H9 (cell line): Measurements from ENCODE around the gene OR52L1. TPM values are rescaled to one million over a fixed set of nuclear protein-coding genes. Genes with fewer than 3 reads are reported as not detected.

Source experiments
- DNase-seq: peaks from one replicate; pipeline ENCODE4 v3.0.0-alpha.2; 2017
- H2AFZ ChIP-seq: one replicate; pipeline ENCODE4 v1.6.1; 2013; ENCODE audit warnings: mild to moderate bottlenecking, low read length, control low read depth, moderate library complexity
- H2AK5ac ChIP-seq: 2 replicates; pipeline ENCODE4 v1.6.1; 2013; ENCODE audit warnings: low read length, control low read depth, mixed read lengths; ENCODE audit not compliant: insufficient read length
- H2BK120ac ChIP-seq: one replicate; pipeline ENCODE4 v1.6.1; 2013; ENCODE audit warnings: low read depth, mild to moderate bottlenecking, low read length, control low read depth, inconsistent platforms; ENCODE audit not compliant: poor library complexity, severe bottlenecking
- H2BK12ac ChIP-seq: 2 replicates; pipeline ENCODE4 v1.6.1; 2013; ENCODE audit warnings: low read length, control low read depth, mixed read lengths, low read depth; ENCODE audit not compliant: insufficient read length
- H2BK15ac ChIP-seq: 2 replicates; pipeline ENCODE4 v1.6.1; 2013; ENCODE audit warnings: low read depth, low read length, control low read depth
- H2BK20ac ChIP-seq: one replicate; pipeline ENCODE4 v1.6.1; 2013; ENCODE audit warnings: low read depth, mild to moderate bottlenecking, low read length, control low read depth, inconsistent platforms; ENCODE audit not compliant: poor library complexity, severe bottlenecking
- H2BK5ac ChIP-seq: 2 replicates; pipeline ENCODE4 v1.6.1; 2013; ENCODE audit warnings: low read length, control low read depth, mixed read lengths; ENCODE audit not compliant: insufficient read length
- H3K14ac ChIP-seq: 2 replicates; pipeline ENCODE4 v1.6.1; 2013; ENCODE audit warnings: low read length, control low read depth; ENCODE audit not compliant: insufficient read depth
- H3K18ac ChIP-seq: 2 replicates; pipeline ENCODE4 v1.6.1; 2013; ENCODE audit warnings: low read depth, mild to moderate bottlenecking, mixed read lengths, low read length, control low read depth; ENCODE audit not compliant: insufficient read length
- H3K23ac ChIP-seq: 2 replicates; pipeline ENCODE4 v1.6.1; 2013; ENCODE audit warnings: low read length, control low read depth, mixed read lengths, low read depth; ENCODE audit not compliant: insufficient read length
- H3K23me2 ChIP-seq: 2 replicates; pipeline ENCODE4 v1.6.1; 2013; ENCODE audit warnings: low read depth, mild to moderate bottlenecking, mixed read lengths, low read length, control low read depth; ENCODE audit not compliant: insufficient read length, poor library complexity, severe bottlenecking
- H3K27ac ChIP-seq: 2 replicates; pipeline ENCODE4 v1.5.1; 2013; ENCODE audit warnings: low read length, control low read depth, mixed read lengths, low read depth; ENCODE audit not compliant: insufficient read length
- H3K27me3 ChIP-seq: 2 replicates; pipeline ENCODE4 v1.6.1; 2013; ENCODE audit warnings: low read length, control low read depth, inconsistent platforms; ENCODE audit not compliant: insufficient read depth
- H3K4ac ChIP-seq: 2 replicates; pipeline ENCODE4 v1.6.1; 2013; ENCODE audit warnings: low read depth, mild to moderate bottlenecking, control low read depth, inconsistent platforms, low read length, moderate library complexity
- H3K4me1 ChIP-seq: 2 replicates; pipeline ENCODE4 v1.6.1; 2013; ENCODE audit warnings: low read length, control low read depth, inconsistent platforms; ENCODE audit not compliant: insufficient read depth
- H3K4me2 ChIP-seq: 2 replicates; pipeline ENCODE4 v1.6.1; 2013; ENCODE audit warnings: low read length, control low read depth, mixed read lengths; ENCODE audit not compliant: insufficient read length, insufficient read depth
- H3K56ac ChIP-seq: 2 replicates; pipeline ENCODE4 v1.6.1; 2013; ENCODE audit warnings: low read depth, mild to moderate bottlenecking, mixed read lengths, low read length, control low read depth; ENCODE audit not compliant: insufficient read length
- H3K79me1 ChIP-seq: 2 replicates; pipeline ENCODE4 v1.6.1; 2013; ENCODE audit warnings: low read depth, mild to moderate bottlenecking, moderate library complexity, low read length, control low read depth, inconsistent platforms; ENCODE audit not compliant: insufficient read depth, poor library complexity, severe bottlenecking
- H3K79me2 ChIP-seq: 2 replicates; pipeline ENCODE4 v1.6.1; 2013; ENCODE audit warnings: low read length, control low read depth, inconsistent platforms; ENCODE audit not compliant: insufficient read depth
- H3K9ac ChIP-seq: 2 replicates; pipeline ENCODE4 v1.6.1; 2013; ENCODE audit warnings: low read length, control low read depth, mixed read lengths; ENCODE audit not compliant: insufficient read length; ENCODE audit errors: extremely low read depth
- H3K9me3 ChIP-seq: one replicate; pipeline ENCODE4 v1.6.1; 2013; ENCODE audit warnings: low read depth, low read length, inconsistent platforms; ENCODE audit not compliant: control insufficient read depth
- H3T11ph ChIP-seq: one replicate; pipeline ENCODE4 v1.6.1; 2013; ENCODE audit warnings: mild to moderate bottlenecking, low read length, control low read depth, inconsistent platforms
- H4K20me1 ChIP-seq: one replicate; pipeline ENCODE4 v1.6.1; 2013; ENCODE audit not compliant: control insufficient read depth, insufficient read length, insufficient read depth
- H4K5ac ChIP-seq: 2 replicates; pipeline ENCODE4 v1.6.1; 2013; ENCODE audit warnings: low read depth, mild to moderate bottlenecking, mixed read lengths, low read length, control low read depth; ENCODE audit not compliant: insufficient read length
- H4K8ac ChIP-seq: replicated peaks from 2 replicates; pipeline ENCODE4 v1.6.1; 2013; ENCODE audit warnings: low read length, control low read depth, mixed read lengths, low read depth; ENCODE audit not compliant: insufficient read length
- H4K91ac ChIP-seq: 2 replicates; pipeline ENCODE4 v1.6.1; 2013; ENCODE audit warnings: low read depth, mild to moderate bottlenecking, moderate library complexity, mixed read lengths, low read length, control low read depth; ENCODE audit not compliant: insufficient read length
- H3K27ac Mint-ChIP-seq, 3 experiments: 2 replicates in 2 of 3; 3 replicates in 1 of 3; pipeline ENCODE4 v1.8.0; 2020 to 2021; ENCODE audit warnings: mixed read lengths in 3 of 3, mild to moderate bottlenecking in 1 of 3, moderate library complexity in 1 of 3
- H3K27me3 Mint-ChIP-seq: 2 replicates; pipeline ENCODE4 v1.8.0; 2021; ENCODE audit warnings: low read depth, mild to moderate bottlenecking, moderate library complexity, mixed read lengths
- H3K36me3 Mint-ChIP-seq, 3 experiments: 2 replicates in 2 of 3; 3 replicates in 1 of 3; pipeline ENCODE4 v1.8.0; 2020 to 2021; ENCODE audit warnings: low read depth in 3 of 3, mixed read lengths in 3 of 3; ENCODE audit not compliant: insufficient read depth in 1 of 3
- H3K4me1 Mint-ChIP-seq, 2 experiments: 2 replicates each; pipeline ENCODE4 v1.8.0; 2020; ENCODE audit warnings: mixed read lengths in 2 of 2
- H3K4me3 Mint-ChIP-seq, 2 experiments: 2 replicates in 1 of 2; 3 replicates in 1 of 2; pipeline ENCODE4 v1.8.0; 2020 to 2021; ENCODE audit warnings: mild to moderate bottlenecking in 2 of 2, mixed read lengths in 2 of 2, moderate library complexity in 1 of 2
- H3K9me3 Mint-ChIP-seq, 2 experiments: 2 replicates in 1 of 2; 3 replicates in 1 of 2; pipeline ENCODE4 v1.8.0; 2020; ENCODE audit warnings: mild to moderate bottlenecking in 2 of 2, mixed read lengths in 2 of 2, moderate library complexity in 1 of 2
- CTCF ChIP-seq: fragments of 200-600 bp; sonication (generic); conservative IDR thresholded peaks from 3 replicates; pipeline ENCODE4 v1.8.0; 2021; ENCODE audit warnings: antibody characterized with exemption, mild to moderate bottlenecking
- WGBS: extraction: QIAGEN DNeasy Blood & Tissue Kit; methylation state at CpG from one replicate; pipeline ENCODE4 v1.1.7; 2013; ENCODE audit warnings: missing lambda C conversion rate, low lambda C conversion rate, mixed read lengths; ENCODE audit not compliant: insufficient read length; ENCODE audit errors: extremely low coverage; 5-methylcytosine and 5-hydroxymethylcytosine counted together
- total RNA-seq: library from RNA; stranded (reverse); gene quantifications from 2 replicates; pipeline ENCODE4 v1.2.1, GENCODE V29; 2021

The OR52L1 gene
- total RNA-seq, 1 experiment from 2014 or later = not detected

DNA sequence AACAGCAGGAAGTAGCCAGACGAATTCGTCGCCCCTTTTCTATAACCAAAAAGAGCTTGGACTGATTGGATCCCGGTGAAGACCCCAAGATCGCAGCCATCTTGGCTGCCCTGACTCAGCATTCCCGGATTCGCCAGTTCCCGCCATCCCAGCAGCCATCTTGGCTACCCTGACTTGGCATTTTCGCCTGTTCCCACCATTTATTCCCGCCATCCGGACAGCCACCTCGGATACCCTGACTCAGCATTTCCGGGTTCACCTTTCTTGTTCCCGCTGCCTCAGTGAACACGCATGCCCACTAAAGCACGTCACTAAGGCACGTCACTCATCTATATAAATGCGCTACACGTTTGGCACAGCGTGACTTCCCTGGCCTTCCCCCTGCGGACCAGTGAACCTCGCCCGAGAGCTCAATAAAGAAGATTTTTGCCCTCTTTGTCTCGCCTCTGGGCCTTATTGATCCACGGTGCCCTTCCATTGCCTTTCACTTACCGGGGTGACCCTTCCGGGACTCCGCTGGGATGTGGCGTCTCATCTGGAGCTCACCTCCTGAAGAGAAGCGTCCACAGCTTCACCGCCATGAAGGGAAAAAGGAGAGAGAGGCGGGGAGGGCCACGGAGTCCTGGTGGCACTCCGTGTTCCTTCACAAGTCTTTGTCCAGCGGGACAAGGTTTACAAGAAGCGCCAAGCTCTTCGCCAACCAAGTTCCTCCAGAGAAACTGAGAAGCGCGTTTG lies 48.8 kb downstream of the OR52L1 start:
- Histone ChIP-seq H3K27me3 (no peaks in the 10 kb centered on the region), H3K18ac (no peak overlapping the region), H3K9ac (no peak overlapping the region), H4K20me1 (no peaks in the 10 kb centered on the region), H2AFZ (no peak overlapping the region), H3K79me2 (no peaks in the 10 kb centered on the region), H2BK120ac (no peak overlapping the region), H3K23me2 (no peaks in the 10 kb centered on the region), H3T11ph (no peak overlapping the region), H3K79me1 (no peaks in the 10 kb centered on the region), H4K8ac (no peak overlapping the region), H4K5ac (no peak overlapping the region), H3K4me1 (no peaks in the 10 kb centered on the region), H3K27ac (no peak overlapping the region), H3K4ac (no peak overlapping the region), H2AK5ac (no peak overlapping the region), H2BK12ac (no peak overlapping the region), H4K91ac (no peak overlapping the region), H2BK15ac (no peak overlapping the region), H2BK5ac (no peak overlapping the region), H3K14ac (no peak overlapping the region), H2BK20ac (no peak overlapping the region), H3K23ac (no peak overlapping the region), H3K4me2 (no peak overlapping the region), H3K9me3 (no peaks in the 10 kb centered on the region), H3K56ac (no peak overlapping the region)
- Mint-ChIP-seq H3K4me1 (no peaks in the 10 kb centered on the region), H3K36me3 (peaks cover 5 to 25% (median 14%) of the 10 kb centered on the region in 3 experiments), H3K27me3 (no peaks in the 10 kb centered on the region; the same call in 1 of the 2 replicates), H3K9me3 (peaks cover 18 to 32% of the 10 kb centered on the region in 2 experiments), H3K4me3 (no peak overlapping the region), H3K27ac (peak overlapping the region in 2 of 3 experiments; percentile 11 to 93; a peak in 3 of 7 replicates)
- DNase-seq = no peak
- TF ChIP-seq CTCF = no peak
- no CpG with 5 or more reads among the region's 39 CpGs for WGBS

Other genes starting within 250 kb of the OR52L1 start
- gene OR52N4, start 232.7 kb downstream of the OR52L1 start, total RNA-seq = not detected in 2 replicates
- gene OR52N5, start 203.6 kb downstream of the OR52L1 start, total RNA-seq = not detected in 2 replicates
- not detected in 2 replicates for gene OR52N1, start 195.7 kb downstream of the OR52L1 start, total RNA-seq
- gene OR52N2, start 178.1 kb downstream of the OR52L1 start, total RNA-seq = not detected in 2 replicates
- not detected in 2 replicates for gene OR52E6, start 145.1 kb downstream of the OR52L1 start, total RNA-seq
- not detected in 2 replicates for gene OR52E8, start 129.3 kb downstream of the OR52L1 start, total RNA-seq
- not detected in 2 replicates for gene OR52E4, start 106.4 kb downstream of the OR52L1 start, total RNA-seq
- not detected in 2 replicates for gene OR52E5, start 93.8 kb downstream of the OR52L1 start, total RNA-seq
- gene OR56A3, start 44.7 kb downstream of the OR52L1 start, total RNA-seq = not detected in 2 replicates
- not detected in 2 replicates for gene OR56A5, start 18.5 kb downstream of the OR52L1 start, total RNA-seq
- not detected in 2 replicates for gene OR56A4, start 20.0 kb upstream of the OR52L1 start, total RNA-seq
- 0.07 TPM in 2 replicates for gene OR56A1, start 43.8 kb upstream of the OR52L1 start, total RNA-seq
- gene OR56B4, start 120.7 kb upstream of the OR52L1 start, total RNA-seq = not detected in 2 replicates
- gene OR52B2, start 183.3 kb upstream of the OR52L1 start, total RNA-seq = not detected in 2 replicates
- not detected in 2 replicates for gene OR52W1, start 212.2 kb upstream of the OR52L1 start, total RNA-seq
- not detected in 2 replicates for gene C11orf42, start 218.6 kb upstream of the OR52L1 start, total RNA-seq
- 27.4 and 28.5 TPM in 2 replicates for gene FHIP1B, start 247.7 kb upstream of the OR52L1 start, total RNA-seq